PFSK-1 (cell line): ENCODE data around the gene LGALSL.

Experiments used
- FOXP2 ChIP-seq: optimal IDR thresholded peaks from 2 replicates; pipeline ENCODE3; 2011; ENCODE audit warnings: borderline replicate concordance, control low read depth, inconsistent platforms; ENCODE audit not compliant: insufficient read depth; ENCODE audit errors: extremely low read length, extremely low read depth
- POLR2AphosphoS5 ChIP-seq: IDR thresholded peaks from 2 replicates; pipeline ENCODE4 v1.6.1; 2012; ENCODE audit warnings: low read depth, mild to moderate bottlenecking, control low read depth, low read length, moderate library complexity
- SIN3A ChIP-seq: IDR thresholded peaks from 2 replicates; pipeline ENCODE4 v1.6.1; 2012; ENCODE audit warnings: mild to moderate bottlenecking, low read length, moderate library complexity, borderline replicate concordance; ENCODE audit not compliant: insufficient read depth
- TAF1 ChIP-seq: IDR thresholded peaks from 2 replicates; pipeline ENCODE4 v1.6.1; 2012; ENCODE audit warnings: low read length, control low read depth, borderline replicate concordance; ENCODE audit not compliant: insufficient read depth
- TF ChIP-seq, protein P1 (sequence below), 2 experiments: IDR thresholded peaks; 2 replicates each; pipeline versions ENCODE4 v1.6.1 to v1.8.0; 2011 to 2012; ENCODE audit warnings: low read depth in 2 of 2, low read length in 2 of 2, control low read depth in 1 of 2, inconsistent platforms in 1 of 2, mild to moderate bottlenecking in 1 of 2, moderate library complexity in 1 of 2; ENCODE audit not compliant: insufficient read depth in 1 of 2

The LGALSL gene

DNA sequence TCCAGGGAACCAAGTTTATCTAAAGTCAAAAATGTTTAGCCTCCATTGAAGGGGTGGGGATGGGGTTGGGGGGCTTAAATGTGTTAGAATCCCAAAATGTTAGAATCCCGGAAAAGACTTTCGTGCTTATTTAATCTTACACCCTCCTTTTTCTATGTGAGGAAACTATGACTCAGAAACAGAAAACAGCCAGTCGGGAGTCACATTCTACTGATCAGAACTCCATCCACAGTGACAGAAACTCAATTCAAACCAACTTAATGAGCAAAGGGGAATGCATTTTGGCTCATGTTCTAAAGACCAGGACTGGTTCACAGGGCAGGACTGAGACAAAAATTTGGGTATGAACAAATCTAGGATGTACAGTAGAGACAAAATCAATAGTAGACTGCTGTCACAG, 38.3 kb downstream of the LGALSL start:
- TF ChIP-seq TAF1 (no peak), POLR2AphosphoS5 (no peak), SIN3A (no peak), FOXP2 (no peak)
- TF ChIP-seq, protein P1, sequence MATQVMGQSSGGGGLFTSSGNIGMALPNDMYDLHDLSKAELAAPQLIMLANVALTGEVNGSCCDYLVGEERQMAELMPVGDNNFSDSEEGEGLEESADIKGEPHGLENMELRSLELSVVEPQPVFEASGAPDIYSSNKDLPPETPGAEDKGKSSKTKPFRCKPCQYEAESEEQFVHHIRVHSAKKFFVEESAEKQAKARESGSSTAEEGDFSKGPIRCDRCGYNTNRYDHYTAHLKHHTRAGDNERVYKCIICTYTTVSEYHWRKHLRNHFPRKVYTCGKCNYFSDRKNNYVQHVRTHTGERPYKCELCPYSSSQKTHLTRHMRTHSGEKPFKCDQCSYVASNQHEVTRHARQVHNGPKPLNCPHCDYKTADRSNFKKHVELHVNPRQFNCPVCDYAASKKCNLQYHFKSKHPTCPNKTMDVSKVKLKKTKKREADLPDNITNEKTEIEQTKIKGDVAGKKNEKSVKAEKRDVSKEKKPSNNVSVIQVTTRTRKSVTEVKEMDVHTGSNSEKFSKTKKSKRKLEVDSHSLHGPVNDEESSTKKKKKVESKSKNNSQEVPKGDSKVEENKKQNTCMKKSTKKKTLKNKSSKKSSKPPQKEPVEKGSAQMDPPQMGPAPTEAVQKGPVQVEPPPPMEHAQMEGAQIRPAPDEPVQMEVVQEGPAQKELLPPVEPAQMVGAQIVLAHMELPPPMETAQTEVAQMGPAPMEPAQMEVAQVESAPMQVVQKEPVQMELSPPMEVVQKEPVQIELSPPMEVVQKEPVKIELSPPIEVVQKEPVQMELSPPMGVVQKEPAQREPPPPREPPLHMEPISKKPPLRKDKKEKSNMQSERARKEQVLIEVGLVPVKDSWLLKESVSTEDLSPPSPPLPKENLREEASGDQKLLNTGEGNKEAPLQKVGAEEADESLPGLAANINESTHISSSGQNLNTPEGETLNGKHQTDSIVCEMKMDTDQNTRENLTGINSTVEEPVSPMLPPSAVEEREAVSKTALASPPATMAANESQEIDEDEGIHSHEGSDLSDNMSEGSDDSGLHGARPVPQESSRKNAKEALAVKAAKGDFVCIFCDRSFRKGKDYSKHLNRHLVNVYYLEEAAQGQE (IDR thresholded peaks at IDR 0.05; ENCODE audit: insufficient read depth in 1 of 2, low read depth in 2 of 2, low read length in 2 of 2), result no peak

DNA sequence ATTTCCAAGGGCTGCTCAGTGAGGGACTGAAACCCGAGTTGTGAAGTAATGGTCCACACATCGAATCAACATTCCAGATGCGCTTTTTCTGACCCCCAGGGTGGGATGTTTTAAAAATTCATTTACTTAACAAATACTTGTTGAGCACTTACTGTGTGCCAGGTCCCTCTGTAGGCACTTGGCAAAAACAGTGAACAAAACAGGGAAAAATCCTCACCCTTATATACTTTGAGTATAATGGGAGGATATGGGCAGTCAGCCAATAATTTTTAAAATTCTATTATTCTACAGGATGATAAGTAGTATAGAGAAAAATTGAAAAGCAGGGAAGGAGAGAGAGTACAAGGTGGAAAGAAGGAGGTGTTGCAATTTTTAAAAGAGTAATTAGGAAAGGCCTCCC, 38.9 kb downstream of the LGALSL start:
- TF ChIP-seq POLR2AphosphoS5, result no peak
- TF ChIP-seq FOXP2, result no peak
- TF ChIP-seq SIN3A, result no peak
- no peak for TF ChIP-seq TAF1
- TF ChIP-seq, protein P1 (IDR thresholded peaks at IDR 0.05; ENCODE audit: insufficient read depth in 1 of 2, low read depth in 2 of 2, low read length in 2 of 2), result no peak

DNA sequence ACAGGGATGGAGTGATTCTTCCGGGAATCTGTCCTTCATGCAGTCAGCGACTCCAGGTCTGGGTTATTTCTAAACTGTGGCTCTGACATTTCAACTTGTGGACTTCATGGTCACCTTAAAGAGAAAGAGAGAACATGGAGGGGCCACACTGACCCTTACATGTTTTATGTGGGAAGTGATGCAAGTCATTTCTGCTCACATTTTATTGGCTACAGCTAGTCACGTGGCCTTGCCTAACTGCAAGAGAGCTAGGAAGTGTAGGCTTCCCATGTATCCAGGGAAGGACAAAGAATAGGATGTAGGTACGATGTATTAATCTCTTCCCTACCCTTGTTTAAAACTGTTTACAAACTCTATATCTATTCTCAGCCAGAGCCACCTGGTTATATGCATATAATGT, 39.8 kb downstream of the LGALSL start:
- TF ChIP-seq, protein P1 (IDR thresholded peaks at IDR 0.05; ENCODE audit: insufficient read depth in 1 of 2, low read depth in 2 of 2, low read length in 2 of 2), result no peak
- TF ChIP-seq FOXP2 (no peak), SIN3A (no peak), TAF1 (no peak), POLR2AphosphoS5 (no peak)

DNA sequence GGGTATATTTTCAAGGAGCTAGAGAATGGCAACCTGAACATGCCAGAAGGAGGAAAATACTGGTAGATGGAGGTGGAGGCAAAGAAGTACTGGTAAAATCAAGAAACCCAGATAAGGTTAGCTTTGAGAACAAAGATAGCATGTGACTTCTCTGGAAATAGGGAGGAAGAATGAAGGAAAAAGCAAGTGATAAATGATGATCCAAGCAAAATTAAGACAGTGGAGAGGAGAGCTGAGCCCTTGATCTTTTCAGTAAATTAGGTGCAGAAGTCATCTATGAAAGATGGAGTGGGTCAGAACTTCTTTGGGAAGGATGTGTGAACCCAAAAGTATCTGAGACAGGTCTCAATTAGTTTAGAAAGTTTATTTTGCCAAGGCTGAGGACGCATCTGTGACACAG, 44.5 kb downstream of the LGALSL start:
- no peak for TF ChIP-seq TAF1

- TF ChIP-seq POLR2AphosphoS5, result no peak
- no peak for TF ChIP-seq TAF1
Measured at GRCh38 chr2:64500549-64500948, 46.6 kb downstream of the LGALSL start.

GRCh38 chr2:64501946-64502345, 48.0 kb downstream of the LGALSL start:
- TF ChIP-seq SIN3A (no peak), POLR2AphosphoS5 (no peak), TAF1 (no peak), FOXP2 (no peak)
- TF ChIP-seq, protein P1 (IDR thresholded peaks at IDR 0.05; ENCODE audit: insufficient read depth in 1 of 2, low read depth in 2 of 2, low read length in 2 of 2), result no peak
